Naive B cell (primary cell): ENCODE results near the gene TTBK1. TPM values are rescaled to one million over a fixed set of nuclear protein-coding genes. Genes with fewer than 3 reads are reported as not detected.
A peak's percentile ranks its signal among the peaks of the same experiment; 100 is the strongest.

Experiments
- ATAC-seq, 2 donors: fragments of 150-1000 bp; cut with Tn5 transposase; 2 replicates each; pipeline ENCODE4 v1.10.0; 2021; ENCODE audit warnings: low read depth in 2 of 2, mild to moderate bottlenecking in 2 of 2, moderate library complexity in 2 of 2
- DNase-seq: peaks from one replicate; pipeline ENCODE4 v3.0.0; 2022
- H3K27ac Mint-ChIP-seq, 6 donors: one replicate each; pipeline ENCODE4 v1.8.0; 2020 to 2022; ENCODE audit warnings: mild to moderate bottlenecking in 6 of 6, mixed read lengths in 6 of 6, moderate library complexity in 5 of 6, inconsistent platforms in 2 of 6
- H3K27me3 Mint-ChIP-seq, 3 donors: one replicate each; pipeline ENCODE4 v1.8.0; 2021 to 2022; ENCODE audit warnings: mixed read lengths in 3 of 3, mild to moderate bottlenecking in 1 of 3
- H3K36me3 Mint-ChIP-seq, 2 donors: one replicate each; pipeline ENCODE4 v1.8.0; 2020 to 2022; ENCODE audit warnings: mixed read lengths in 2 of 2, inconsistent platforms in 1 of 2, mild to moderate bottlenecking in 1 of 2
- H3K4me1 Mint-ChIP-seq, 3 donors: one replicate each; pipeline ENCODE4 v1.8.0; 2020 to 2022; ENCODE audit warnings: mixed read lengths in 3 of 3, inconsistent platforms in 1 of 3, mild to moderate bottlenecking in 1 of 3, moderate library complexity in 1 of 3
- H3K4me3 Mint-ChIP-seq, 8 donors: one replicate each; pipeline ENCODE4 v1.8.0; 2020 to 2022; ENCODE audit warnings: mild to moderate bottlenecking in 8 of 8, mixed read lengths in 8 of 8, moderate library complexity in 8 of 8, inconsistent platforms in 2 of 8
- H3K9me3 Mint-ChIP-seq, 7 donors: one replicate each; pipeline ENCODE4 v1.8.0; 2020 to 2022; ENCODE audit warnings: mixed read lengths in 7 of 7, mild to moderate bottlenecking in 5 of 7, inconsistent platforms in 2 of 7, moderate library complexity in 1 of 7
- polyA plus RNA-seq, 6 donors: library from polyadenylated mRNA; unstranded; fragments of 300-500 nt; fragmentation: Illumina TruSeq; gene quantifications; one replicate each; pipeline ENCODE4 v1.2.3, GENCODE V29; 2021; ENCODE audit warnings: low read depth in 6 of 6

The TTBK1 gene
- not detected for polyA plus RNA-seq

DNA sequence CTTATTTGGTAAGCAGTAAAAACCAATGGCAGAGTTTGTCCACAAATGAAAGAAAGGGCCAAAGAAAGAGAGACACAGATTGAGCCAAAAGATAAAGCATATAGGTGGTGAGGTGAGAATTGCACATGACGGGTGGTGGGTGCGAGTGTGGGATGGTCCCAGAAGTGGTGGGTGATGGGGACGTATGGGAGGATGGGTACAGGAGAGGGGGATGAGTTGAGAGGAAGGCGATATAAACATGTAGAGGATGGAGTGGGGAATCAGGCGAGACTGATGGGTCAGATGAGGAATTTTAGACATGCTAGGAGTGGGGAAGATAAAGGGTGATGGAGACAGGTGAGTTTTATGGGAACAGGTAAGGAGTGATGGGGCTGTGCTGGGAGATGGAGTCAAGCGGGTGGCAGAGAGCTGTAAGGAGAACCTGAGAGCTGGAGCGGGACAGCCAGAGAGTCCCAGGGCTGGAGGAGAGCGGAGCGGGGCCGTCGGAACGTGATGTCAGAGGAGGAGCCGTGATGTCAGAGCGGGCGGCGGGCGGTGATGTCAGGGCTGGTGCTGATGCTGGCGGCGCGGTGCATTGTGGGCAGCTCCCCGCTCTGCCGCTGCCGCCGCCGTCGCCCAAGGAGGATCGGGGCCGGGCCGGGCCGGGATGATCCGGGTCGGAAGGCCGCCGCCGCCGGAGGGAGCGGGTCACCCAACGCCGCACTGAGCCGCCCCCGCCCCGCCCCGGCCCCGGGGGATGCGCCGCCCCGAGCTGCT is at the start of gene TTBK1:
Gene TTBK1 (plus strand): TSS at position 574 of the 756 bp plus-strand sequence. CDS start 3,180 bp downstream, outside the sequence.
- no peak for ATAC-seq
- Mint-ChIP-seq H3K36me3 (peaks cover 0 to 12% of the 10 kb centered on the region in 2 donors), H3K9me3 (peaks cover 0 to 9% (median 8%) of the 10 kb centered on the region in 7 donors), H3K4me3 (no peak within 1 kb of the TSS), H3K27ac (no peak within 1 kb of the TSS), H3K27me3 (peaks cover 14 to 33% (median 31%) of the 10 kb centered on the region in 3 donors), H3K4me1 (peaks cover 11 to 18% (median 17%) of the 10 kb centered on the region in 3 donors)
- no peak for DNase-seq

DNA sequence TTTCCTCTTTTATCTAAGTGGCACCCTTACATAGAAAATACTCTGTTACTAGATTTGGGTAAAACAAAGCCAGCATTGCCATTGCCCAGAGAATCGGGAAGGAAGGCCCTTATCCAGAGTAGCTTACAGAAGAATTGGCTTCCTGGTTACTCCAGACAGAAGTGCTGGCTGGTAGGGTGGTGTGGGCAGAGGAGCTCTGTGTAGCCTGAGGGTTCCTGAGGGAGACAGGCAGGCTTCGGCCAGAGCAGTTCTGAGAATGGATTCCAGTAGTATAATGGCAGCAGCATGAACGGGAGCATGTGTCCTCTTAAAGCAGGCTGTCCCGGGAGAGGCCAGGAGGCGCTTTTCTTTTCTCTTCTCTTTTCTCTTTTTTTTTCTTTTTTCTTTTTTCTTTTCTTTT is 49.4 kb upstream of the TTBK1 start:
- no peak overlapping the region for H3K4me3 Mint-ChIP-seq
- no peak for DNase-seq
- peaks cover 9 to 18% (median 9%) of the 10 kb centered on the region in 3 donors for H3K4me1 Mint-ChIP-seq
- H3K27me3 Mint-ChIP-seq: no peaks in the 10 kb centered on the region
- no peaks in the 10 kb centered on the region for H3K9me3 Mint-ChIP-seq
- H3K36me3 Mint-ChIP-seq: peaks cover 28 to 40% of the 10 kb centered on the region in 2 donors
- no peak for ATAC-seq
- H3K27ac Mint-ChIP-seq: no peak overlapping the region

DNA sequence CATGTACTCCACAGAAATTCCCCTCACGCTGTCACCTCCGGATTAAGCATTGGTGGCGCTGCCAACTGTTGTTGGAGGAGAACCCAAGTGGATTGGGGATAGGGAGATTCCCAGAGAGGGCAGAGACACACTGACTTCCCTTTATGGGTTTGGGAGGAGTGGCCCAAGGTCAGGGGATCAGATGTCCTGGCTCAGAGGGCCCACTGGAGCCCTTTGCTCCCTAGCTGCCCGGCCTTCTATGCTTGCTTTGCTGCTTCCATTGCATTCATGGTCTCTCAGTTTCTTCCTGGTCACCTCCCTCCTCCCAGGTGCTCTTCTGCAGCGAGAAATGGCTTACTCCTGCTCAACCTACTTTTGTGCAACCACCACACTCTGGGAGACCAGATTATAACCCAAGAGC is 46.9 kb upstream of the TTBK1 start:
- ATAC-seq (no peak), DNase-seq (no peak)
- no peaks in the 10 kb centered on the region for H3K27me3 Mint-ChIP-seq
- no peak overlapping the region for H3K4me3 Mint-ChIP-seq
- H3K36me3 Mint-ChIP-seq: peaks cover 28 to 60% of the 10 kb centered on the region in 2 donors
- H3K4me1 Mint-ChIP-seq: peaks cover 0 to 18% (median 6%) of the 10 kb centered on the region in 3 donors
- H3K27ac Mint-ChIP-seq: peak overlapping the region in 1 of 6 donors; percentile 89
- no peaks in the 10 kb centered on the region for H3K9me3 Mint-ChIP-seq

DNA sequence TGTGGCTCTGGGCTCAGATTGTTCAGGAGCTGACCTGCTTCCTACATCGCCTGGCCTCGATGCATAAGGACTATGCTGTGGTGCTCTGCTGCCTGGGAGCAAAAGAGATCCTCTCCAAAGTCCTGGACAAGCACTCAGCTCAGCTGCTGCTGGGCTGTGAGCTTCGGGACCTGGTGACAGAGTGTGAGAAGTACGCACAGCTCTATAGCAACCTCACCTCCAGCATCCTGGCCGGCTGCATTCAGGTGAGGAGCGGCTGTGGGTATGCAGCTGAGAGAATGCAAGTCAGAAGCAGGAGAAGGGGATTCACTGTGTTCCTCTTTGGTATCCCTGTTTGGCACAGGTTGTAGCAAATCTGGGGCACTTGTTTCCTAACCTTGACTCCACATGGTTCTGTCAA is 43.4 kb upstream of the TTBK1 start:
- DNase-seq (no peak), ATAC-seq (no peak)
- Mint-ChIP-seq H3K9me3 (no peaks in the 10 kb centered on the region), H3K4me1 (peaks cover 0 to 4% (median 0%) of the 10 kb centered on the region in 3 donors), H3K36me3 (peaks cover 18 to 39% of the 10 kb centered on the region in 2 donors), H3K4me3 (no peak overlapping the region), H3K27me3 (no peaks in the 10 kb centered on the region), H3K27ac (no peak overlapping the region)

- Mint-ChIP-seq H3K27me3 (no peaks in the 10 kb centered on the region), H3K4me1 (peaks cover 0 to 10% (median 0%) of the 10 kb centered on the region in 3 donors), H3K9me3 (no peaks in the 10 kb centered on the region), H3K27ac (peak overlapping the region; percentile 4 to 64 (median 20)), H3K4me3 (no peak overlapping the region), H3K36me3 (peaks cover 12 to 39% of the 10 kb centered on the region in 2 donors)
- no peak for ATAC-seq
- no peak for DNase-seq
These were observed 42.7 kb upstream of the TTBK1 start for GRCh38 chr6:43200541-43200940.

- Mint-ChIP-seq H3K4me1 (peaks cover 0 to 6% (median 0%) of the 10 kb centered on the region in 3 donors), H3K4me3 (no peak overlapping the region), H3K27me3 (no peaks in the 10 kb centered on the region), H3K27ac (peak overlapping the region in 1 of 6 donors; percentile 6), H3K36me3 (peaks cover 8 to 32% of the 10 kb centered on the region in 2 donors), H3K9me3 (no peaks in the 10 kb centered on the region)
- ATAC-seq (no peak), DNase-seq (no peak)
These were observed 40.8 kb upstream of the TTBK1 start for GRCh38 chr6:43202451-43202850.

DNA sequence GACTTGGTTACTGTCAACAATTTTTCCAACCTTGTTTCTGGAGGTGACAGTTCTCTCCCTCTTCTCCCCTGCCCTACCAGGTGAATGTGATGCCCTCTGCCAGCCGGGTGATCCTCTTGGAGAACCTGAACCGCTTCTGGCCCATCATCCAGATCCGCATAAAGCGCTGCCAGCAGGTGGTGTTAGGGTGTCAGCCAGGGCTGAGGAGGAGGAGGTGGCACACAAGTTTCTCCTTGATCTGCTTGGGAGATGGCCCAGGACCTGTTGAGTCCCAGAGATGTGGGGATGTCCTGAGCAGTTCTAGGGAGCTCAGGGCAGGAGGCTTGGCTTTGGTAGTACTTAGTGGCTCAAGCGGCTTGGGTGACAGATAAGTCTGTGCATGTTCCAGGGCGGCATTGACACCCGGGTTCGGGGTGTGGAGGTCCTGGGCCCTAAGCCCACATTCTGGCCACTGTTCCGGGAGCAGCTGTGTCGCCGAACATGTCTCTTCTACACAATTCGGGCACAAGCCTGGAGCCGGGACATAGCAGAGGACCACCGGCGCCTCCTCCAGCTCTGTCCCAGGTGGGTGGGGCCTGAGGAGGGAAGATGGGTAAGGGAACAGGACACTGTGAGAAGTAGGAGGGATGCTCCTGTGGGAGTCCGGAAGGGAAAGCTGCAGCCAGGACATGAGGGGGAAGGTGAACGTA is 40.1 kb upstream of the TTBK1 start:
- H3K27ac Mint-ChIP-seq: peak overlapping the region in 1 of 6 donors; percentile 21
- H3K36me3 Mint-ChIP-seq: peaks cover 8 to 32% of the 10 kb centered on the region in 2 donors
- no peaks in the 10 kb centered on the region for H3K27me3 Mint-ChIP-seq
- peaks cover 0 to 6% (median 0%) of the 10 kb centered on the region in 3 donors for H3K4me1 Mint-ChIP-seq
- ATAC-seq (no peak), DNase-seq (no peak)
- no peaks in the 10 kb centered on the region for H3K9me3 Mint-ChIP-seq
- H3K4me3 Mint-ChIP-seq: no peak overlapping the region

DNA sequence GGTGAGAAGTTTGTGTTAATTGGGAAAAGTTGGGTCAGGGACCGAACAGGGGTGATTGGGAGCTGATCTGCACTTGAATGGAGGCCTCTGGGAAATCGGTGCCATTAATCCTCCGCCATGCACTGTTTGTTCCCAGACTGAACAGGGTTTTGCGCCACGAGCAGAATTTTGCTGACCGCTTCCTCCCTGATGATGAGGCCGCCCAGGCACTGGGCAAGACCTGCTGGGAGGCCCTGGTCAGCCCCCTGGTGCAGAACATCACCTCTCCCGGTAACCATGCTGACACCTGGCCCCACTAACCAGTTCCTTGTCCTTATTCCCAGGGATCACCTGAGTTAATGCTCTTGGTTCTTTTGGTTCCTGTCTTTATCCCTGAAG is 39.6 kb upstream of the TTBK1 start:
- Mint-ChIP-seq H3K4me1 (peaks cover 0 to 6% (median 0%) of the 10 kb centered on the region in 3 donors), H3K36me3 (peaks cover 8 to 32% of the 10 kb centered on the region in 2 donors), H3K9me3 (no peaks in the 10 kb centered on the region), H3K27me3 (no peaks in the 10 kb centered on the region), H3K27ac (no peak overlapping the region), H3K4me3 (no peak overlapping the region)
- DNase-seq (no peak), ATAC-seq (no peak)

DNA sequence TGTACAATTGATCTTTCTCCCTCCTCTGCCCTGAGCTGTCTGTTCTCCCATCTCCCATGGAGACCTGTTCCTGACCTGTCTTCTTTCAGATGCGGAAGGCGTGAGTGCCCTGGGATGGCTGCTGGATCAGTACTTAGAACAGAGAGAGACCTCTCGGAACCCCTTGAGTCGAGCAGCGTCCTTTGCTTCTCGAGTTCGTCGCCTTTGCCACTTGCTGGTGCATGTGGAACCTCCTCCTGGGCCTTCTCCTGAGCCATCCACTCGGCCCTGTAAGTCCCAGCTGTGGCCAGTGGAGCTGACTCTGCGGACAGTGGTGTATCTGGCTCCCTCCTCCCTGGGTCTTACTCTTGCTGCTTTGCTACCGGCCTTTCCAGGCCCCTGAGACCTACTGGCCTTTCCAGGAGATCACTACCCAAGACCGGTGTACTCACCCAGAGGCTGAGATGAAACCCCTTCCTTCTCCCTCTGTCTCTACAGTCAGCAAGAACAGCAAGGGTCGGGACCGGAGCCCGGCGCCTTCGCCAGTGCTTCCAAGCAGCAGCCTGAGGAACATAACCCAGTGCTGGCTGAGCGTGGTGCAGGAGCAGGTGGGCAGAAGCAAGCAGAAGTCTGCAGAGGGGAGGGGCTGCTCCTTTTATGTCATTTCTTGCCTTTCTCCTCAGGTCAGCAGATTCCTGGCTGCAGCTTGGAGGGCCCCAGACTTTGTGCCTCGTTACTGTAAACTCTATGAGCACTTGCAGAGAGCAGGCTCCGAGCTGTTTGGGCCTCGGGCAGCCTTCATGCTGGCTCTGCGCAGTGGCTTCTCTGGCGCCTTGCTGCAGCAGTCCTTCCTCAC is 38.8 kb upstream of the TTBK1 start:
- peak overlapping the region in 1 of 6 donors; percentile 9 for H3K27ac Mint-ChIP-seq
- no peaks in the 10 kb centered on the region for H3K27me3 Mint-ChIP-seq
- peaks cover 0 to 6% (median 0%) of the 10 kb centered on the region in 3 donors for H3K4me1 Mint-ChIP-seq
- peaks cover 8 to 30% of the 10 kb centered on the region in 2 donors for H3K36me3 Mint-ChIP-seq
- DNase-seq (no peak), ATAC-seq (no peak)
- no peak overlapping the region for H3K4me3 Mint-ChIP-seq
- no peaks in the 10 kb centered on the region for H3K9me3 Mint-ChIP-seq

DNA sequence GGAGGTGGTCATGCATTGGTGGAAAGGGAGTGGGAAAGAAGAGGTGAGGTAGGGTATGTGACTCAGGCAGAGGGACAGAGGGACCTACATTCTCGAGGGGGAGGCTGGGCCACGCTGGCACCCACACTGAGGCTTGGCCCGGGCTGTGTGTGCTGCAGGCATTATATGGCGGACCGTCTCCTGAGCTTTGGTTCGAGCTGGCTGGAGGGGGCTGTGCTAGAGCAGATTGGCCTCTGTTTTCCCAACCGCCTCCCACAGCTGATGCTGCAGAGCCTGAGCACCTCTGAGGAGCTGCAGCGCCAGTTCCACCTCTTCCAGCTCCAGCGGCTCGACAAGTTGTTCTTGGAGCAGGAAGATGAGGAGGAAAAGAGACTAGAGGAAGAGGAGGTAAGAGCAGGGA is 37.4 kb upstream of the TTBK1 start:
- H3K27ac Mint-ChIP-seq: peak overlapping the region in 1 of 6 donors; percentile 80
- no peaks in the 10 kb centered on the region for H3K27me3 Mint-ChIP-seq
- peaks cover 0 to 6% (median 0%) of the 10 kb centered on the region in 3 donors for H3K4me1 Mint-ChIP-seq
- H3K9me3 Mint-ChIP-seq: no peaks in the 10 kb centered on the region
- H3K4me3 Mint-ChIP-seq: no peak overlapping the region
- DNase-seq: no peak
- no peak for ATAC-seq
- H3K36me3 Mint-ChIP-seq: peaks cover 8 to 17% of the 10 kb centered on the region in 2 donors

- no peaks in the 10 kb centered on the region for H3K27me3 Mint-ChIP-seq
- H3K4me3 Mint-ChIP-seq: no peak overlapping the region
- H3K36me3 Mint-ChIP-seq: peaks cover 4 to 13% of the 10 kb centered on the region in 2 donors
- H3K9me3 Mint-ChIP-seq: no peaks in the 10 kb centered on the region
- ATAC-seq (no peak), DNase-seq (no peak)
- peak overlapping the region in 1 of 6 donors; percentile 6 for H3K27ac Mint-ChIP-seq
- H3K4me1 Mint-ChIP-seq: peaks cover 0 to 6% (median 0%) of the 10 kb centered on the region in 3 donors
These were observed 36.0 kb upstream of the TTBK1 start for GRCh38 chr6:43207286-43207685.

DNA sequence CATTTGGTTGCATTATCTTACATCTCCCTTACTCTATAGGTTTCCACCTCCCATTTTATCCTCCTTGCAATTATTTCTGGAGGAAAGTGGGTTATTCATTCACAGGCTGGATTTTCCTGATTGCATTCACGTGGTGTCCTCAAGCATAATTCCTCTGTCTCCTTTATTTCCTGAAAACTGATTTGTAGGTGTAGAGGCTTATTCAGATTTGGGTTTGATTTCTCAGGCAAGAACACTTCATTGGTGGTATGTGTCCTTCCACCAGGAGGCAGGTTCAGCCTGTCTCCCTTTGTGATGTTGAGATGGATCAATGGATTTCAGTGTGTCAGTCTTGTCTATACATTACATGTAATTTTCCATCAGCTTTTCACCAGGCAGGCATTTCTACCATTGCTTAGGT is 31.3 kb upstream of the TTBK1 start:
- Mint-ChIP-seq H3K27ac (peak overlapping the region in 1 of 6 donors; percentile 39), H3K27me3 (no peaks in the 10 kb centered on the region), H3K9me3 (no peaks in the 10 kb centered on the region), H3K4me3 (no peak overlapping the region), H3K4me1 (no peaks in the 10 kb centered on the region), H3K36me3 (peaks cover 4 to 13% of the 10 kb centered on the region in 2 donors)
- ATAC-seq (no peak), DNase-seq (no peak)

DNA sequence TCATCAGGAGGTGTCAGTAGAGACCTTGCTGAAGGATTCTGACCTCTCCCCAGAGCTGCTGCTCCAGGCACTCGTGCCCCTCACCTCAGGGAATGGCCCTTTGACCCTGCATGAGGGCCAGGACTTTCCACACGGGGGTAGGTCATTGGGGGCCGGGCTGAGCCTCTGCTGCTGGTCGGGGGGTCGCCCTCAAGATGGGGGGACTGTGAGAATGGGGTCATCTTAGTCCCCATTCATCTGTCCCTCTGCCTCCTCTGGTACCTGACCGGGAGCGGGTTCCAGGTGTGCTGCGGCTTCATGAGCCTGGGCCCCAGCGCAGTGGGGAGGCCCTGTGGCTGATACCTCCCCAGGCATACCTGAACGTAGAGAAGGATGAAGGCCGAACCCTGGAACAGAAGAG is 29.9 kb upstream of the TTBK1 start:
- ATAC-seq (no peak), DNase-seq (no peak)
- H3K27ac Mint-ChIP-seq: peak overlapping the region in 1 of 6 donors; percentile 79
- no peaks in the 10 kb centered on the region for H3K27me3 Mint-ChIP-seq
- H3K4me3 Mint-ChIP-seq: peak overlapping the region in 1 of 8 donors; percentile 3
- peaks cover 4 to 13% of the 10 kb centered on the region in 2 donors for H3K36me3 Mint-ChIP-seq
- no peaks in the 10 kb centered on the region for H3K9me3 Mint-ChIP-seq
- H3K4me1 Mint-ChIP-seq: peaks cover 0 to 2% (median 0%) of the 10 kb centered on the region in 3 donors
